Fibroblast of skin of right biceps (primary cell): ENCODE results near the gene RNF217.
"Not testable (repeated sequence)": the region's sequence is repeated elsewhere in the genome, so short reads cannot be mapped to it uniquely, and the experiment has no call there.

ENCODE experiments used
- DNase-seq: peaks from one replicate; pipeline ENCODE4 v3.0.0-alpha.2; 2013

Gene RNF217

GRCh38 chr6:125066964-125067363 lies 104.7 kb downstream of the RNF217 start:
- DNase-seq, result peak; percentile 64

GRCh38 chr6:125067552-125067951 lies 105.3 kb downstream of the RNF217 start:
- DNase-seq, result no peak

GRCh38 chr6:125073071-125073470 lies 110.8 kb downstream of the RNF217 start:
- no peak for DNase-seq

GRCh38 chr6:125074120-125074519 lies 111.9 kb downstream of the RNF217 start:
- no peak for DNase-seq

- not testable (repeated sequence) for DNase-seq
These were observed 112.8 kb downstream of the RNF217 start for GRCh38 chr6:125075073-125075472.

- DNase-seq, result no peak
These were observed 113.7 kb downstream of the RNF217 start for GRCh38 chr6:125075741-125076481.

GRCh38 chr6:125076482-125076742 lies 114.2 kb downstream of the RNF217 start:
- DNase-seq, result no peak

GRCh38 chr6:125077453-125077852 lies 115.2 kb downstream of the RNF217 start:
- DNase-seq, result peak; percentile 9

- DNase-seq, result no peak
These were observed 116.5 kb downstream of the RNF217 start for GRCh38 chr6:125078602-125079321.

GRCh38 chr6:125082908-125083683 lies 120.9 kb downstream of the RNF217 start:
- no peak for DNase-seq

- no peak for DNase-seq
These were observed 121.4 kb downstream of the RNF217 start for GRCh38 chr6:125083684-125083990.

GRCh38 chr6:125086716-125087115 lies 124.5 kb downstream of the RNF217 start:
- no peak for DNase-seq

- no peak for DNase-seq
These were observed 126.7 kb downstream of the RNF217 start for GRCh38 chr6:125088963-125089362.

GRCh38 chr6:125094563-125094962 lies 132.3 kb downstream of the RNF217 start:
- peak; percentile 77 for DNase-seq

- DNase-seq, result peak; percentile 72
These were observed 133.5 kb downstream of the RNF217 start for GRCh38 chr6:125095580-125096301.

- no peak for DNase-seq
These were observed 134.9 kb downstream of the RNF217 start for GRCh38 chr6:125097186-125097585.

- DNase-seq, result no peak
These were observed 136.0 kb downstream of the RNF217 start for GRCh38 chr6:125098253-125098652.

GRCh38 chr6:125099211-125100073 lies 137.2 kb downstream of the RNF217 start:
- peak; percentile 66 for DNase-seq

- DNase-seq, result no peak
These were observed 137.9 kb downstream of the RNF217 start for GRCh38 chr6:125100074-125100652.

- no peak for DNase-seq
These were observed 138.9 kb downstream of the RNF217 start for GRCh38 chr6:125101128-125101527.

GRCh38 chr6:125101631-125102030 lies 139.4 kb downstream of the RNF217 start:
- peak; percentile 44 for DNase-seq

- DNase-seq, result no peak
These were observed 140.2 kb downstream of the RNF217 start for GRCh38 chr6:125102411-125102810.
